ENCODE data around the gene MYO5A.
"Not testable (repeated sequence)": the region's sequence is repeated elsewhere in the genome, so short reads cannot be mapped to it uniquely, and the experiment has no call there.

MYO5A gene

GRCh38 chr15:52459701-52460100, 69.0 kb downstream of the MYO5A start:
- DNase-seq: not testable (repeated sequence)

DNA sequence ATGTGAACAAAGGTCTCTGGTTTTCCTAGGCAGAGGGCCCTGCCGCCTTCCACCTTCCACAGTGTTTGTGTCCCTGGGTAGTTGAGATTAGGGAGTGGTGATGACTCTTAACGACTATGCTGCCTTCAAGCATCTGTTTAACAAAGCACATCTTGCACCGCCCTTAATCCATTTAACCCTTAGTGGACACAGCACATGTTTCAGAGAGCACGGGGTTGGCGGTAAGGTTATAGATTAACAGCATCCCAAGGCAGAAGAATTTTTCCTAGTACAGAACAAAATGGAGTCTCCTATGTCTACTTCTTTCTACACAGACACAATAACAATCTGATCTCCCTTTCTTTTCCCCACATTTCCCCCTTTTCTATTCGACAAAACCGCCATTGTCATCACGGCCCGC, 69.4 kb downstream of the MYO5A start:
- not testable (repeated sequence) for DNase-seq

DNA sequence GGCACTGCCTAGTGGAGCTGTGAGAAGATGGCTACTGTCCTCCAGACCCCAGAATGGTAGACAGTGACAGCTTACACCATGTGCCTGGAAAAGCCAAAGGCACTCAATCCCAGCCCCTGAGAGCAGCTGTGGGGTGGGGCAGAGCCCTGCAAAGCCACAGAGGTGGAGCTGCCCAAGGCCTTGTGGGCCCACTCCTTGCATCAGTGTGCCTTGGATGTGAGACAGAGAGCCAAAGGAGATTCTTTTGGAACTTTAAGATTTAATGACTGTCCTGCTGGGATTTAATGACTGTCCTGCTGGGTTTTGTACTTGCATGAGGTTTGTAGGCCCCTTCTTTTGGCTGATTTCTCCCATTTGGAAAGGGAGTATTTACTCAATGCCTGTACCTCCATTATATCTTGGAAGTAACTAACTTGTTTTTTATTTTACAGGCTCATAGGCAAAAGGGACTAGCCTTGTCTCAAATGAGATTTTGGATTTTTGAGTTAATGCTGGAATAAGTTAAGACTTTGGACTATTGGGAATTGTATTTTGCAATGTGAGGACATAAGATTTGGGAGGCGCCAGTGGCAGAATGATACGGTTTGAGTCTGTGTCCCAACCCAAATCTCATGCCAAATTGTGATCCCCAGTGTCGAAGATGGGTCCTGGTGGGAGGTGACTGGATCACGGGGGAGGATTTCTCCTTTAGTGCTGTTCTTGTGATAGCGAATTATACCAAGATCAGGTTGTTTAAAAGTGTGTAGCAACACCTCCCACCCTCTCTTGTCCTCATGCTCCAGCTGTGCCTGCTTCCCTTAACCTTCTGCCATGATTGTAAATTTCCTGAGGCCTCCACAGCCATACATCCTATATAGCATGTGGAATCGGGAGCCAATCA, 80.4 kb downstream of the MYO5A start:
- no peak for DNase-seq

DNA sequence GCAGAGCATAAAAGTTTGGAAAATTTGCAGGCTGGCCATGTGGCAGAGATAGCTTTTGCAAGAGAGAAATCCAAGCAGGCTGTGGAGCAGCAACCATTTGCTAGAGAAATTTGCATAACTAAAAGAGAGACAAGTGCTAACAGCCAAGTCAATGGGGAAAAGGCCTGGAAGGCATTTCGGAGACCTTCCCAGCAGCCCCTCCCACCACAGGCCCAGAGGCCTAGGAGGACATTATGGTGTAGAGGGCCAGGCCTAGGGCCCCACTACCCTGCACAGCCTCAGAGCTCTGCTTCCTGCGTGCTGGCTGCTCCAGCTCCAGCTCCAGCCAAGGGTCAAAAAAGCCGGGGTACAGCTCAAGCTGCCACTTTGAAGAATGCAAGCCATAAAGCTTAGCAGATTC, 82.7 kb downstream of the MYO5A start:
- no peak for DNase-seq

GRCh38 chr15:52445553-52445952, 83.1 kb downstream of the MYO5A start:
- DNase-seq: no peak

- DNase-seq: not testable (repeated sequence)
These were observed 85.5 kb downstream of the MYO5A start for GRCh38 chr15:52443205-52443604.

- DNase-seq: no peak
These were observed 86.8 kb downstream of the MYO5A start for GRCh38 chr15:52441841-52442240.

- no peak for DNase-seq
These were observed 87.7 kb downstream of the MYO5A start for GRCh38 chr15:52440946-52441345.

- no peak for DNase-seq
These were observed 88.3 kb downstream of the MYO5A start for GRCh38 chr15:52440414-52440813.

DNA sequence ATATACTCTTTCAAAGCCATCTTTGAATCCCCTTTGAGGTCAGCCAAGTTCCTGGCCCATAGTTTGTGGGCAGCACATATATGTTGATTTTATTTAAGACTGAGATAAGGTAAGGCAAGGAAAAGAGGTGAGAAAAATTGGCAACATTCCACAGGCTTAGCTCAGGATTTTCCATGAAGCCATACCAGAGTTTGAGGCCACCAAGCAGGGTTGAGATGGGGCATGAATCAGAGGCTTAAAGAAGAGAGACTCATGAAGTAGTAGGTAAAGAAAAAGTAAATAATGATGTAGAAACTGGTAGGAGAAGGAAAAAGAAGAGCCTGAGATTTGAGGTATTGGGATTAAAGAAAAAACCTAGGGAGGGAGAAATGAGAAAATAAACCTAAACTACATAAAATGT, 89.2 kb downstream of the MYO5A start:
- DNase-seq: no peak

DNA sequence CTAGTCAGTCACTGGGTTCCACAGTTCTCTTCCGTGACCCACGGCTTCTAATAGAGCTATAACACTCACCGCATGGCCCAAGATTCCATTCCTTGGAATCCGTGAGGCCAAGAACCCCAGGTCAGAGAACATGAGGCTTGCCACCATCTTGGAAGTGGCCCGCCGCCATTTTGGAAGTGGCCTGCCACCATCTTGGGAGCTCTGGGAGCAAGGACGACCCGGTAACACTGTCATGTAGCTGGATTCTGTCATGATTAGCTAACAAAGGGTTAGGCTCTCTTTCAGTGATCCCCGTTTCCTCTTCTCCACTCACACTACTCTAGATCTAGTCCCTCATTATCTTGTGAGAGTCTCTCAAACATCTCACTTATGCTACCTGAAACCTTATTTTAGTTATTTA, 89.6 kb downstream of the MYO5A start:
- DNase-seq: not testable (repeated sequence)

DNA sequence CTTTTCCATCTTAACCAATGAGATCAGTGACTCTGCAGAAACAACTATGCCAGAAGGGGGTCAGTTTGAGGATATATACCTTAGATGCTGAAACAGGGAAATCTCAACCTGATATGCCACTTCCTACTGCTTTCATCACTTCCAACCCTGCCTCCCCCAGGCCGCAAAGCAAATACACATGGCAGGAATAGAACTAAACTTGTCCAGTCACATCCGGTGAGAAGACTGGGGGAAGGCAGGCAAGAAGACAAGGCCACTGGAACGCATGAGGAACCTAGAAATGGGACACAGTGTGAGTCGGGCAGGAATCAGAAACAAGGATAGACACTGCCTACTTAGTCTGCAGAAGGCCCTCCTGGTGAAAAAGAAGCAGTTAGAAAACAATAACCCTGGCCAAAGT, 90.6 kb downstream of the MYO5A start:
- DNase-seq: no peak

DNA sequence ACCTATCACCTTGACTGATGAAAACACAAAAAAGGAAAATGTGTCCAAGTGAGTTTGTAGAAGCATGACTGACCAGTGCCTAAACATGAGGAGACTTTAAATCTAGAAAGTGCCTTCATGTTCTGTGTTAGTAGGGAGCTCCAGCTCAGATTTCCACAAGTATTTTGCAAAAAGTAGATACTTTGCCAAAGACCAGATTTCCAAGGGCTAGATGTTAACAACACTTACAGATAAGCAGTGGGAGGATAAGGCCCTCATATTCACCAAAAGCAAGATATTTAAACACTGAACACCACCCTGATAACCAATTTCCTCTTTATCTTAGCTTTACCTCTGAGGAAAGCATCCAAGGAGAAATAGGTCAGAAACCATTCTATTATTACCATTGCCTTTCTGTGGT, 91.0 kb downstream of the MYO5A start:
- DNase-seq: no peak

DNA sequence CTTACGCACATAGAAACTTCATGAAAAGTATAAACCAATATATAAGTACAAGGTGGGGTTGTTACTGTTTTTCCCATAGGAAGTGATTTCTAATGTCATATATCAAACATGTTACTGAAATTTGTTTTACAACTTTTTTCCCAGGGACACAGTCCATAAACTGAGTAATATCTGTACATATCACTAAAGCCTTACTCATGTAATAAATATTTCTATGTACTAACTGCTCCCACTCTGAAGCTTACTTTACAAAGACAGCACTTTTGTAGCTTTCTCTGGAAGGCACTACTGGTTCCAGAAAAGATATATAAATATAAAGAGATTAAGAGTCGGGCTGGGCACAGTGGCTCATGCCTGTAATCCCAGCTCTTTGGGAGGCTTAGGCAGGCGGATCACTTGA, 91.7 kb downstream of the MYO5A start:
- no peak for DNase-seq

- DNase-seq: no peak
These were observed 93.8 kb downstream of the MYO5A start for GRCh38 chr15:52434885-52435284.

GRCh38 chr15:52428297-52428696, 100.4 kb downstream of the MYO5A start:
- no peak for DNase-seq

GRCh38 chr15:52427804-52428203, 100.9 kb downstream of the MYO5A start:
- DNase-seq: no peak

DNA sequence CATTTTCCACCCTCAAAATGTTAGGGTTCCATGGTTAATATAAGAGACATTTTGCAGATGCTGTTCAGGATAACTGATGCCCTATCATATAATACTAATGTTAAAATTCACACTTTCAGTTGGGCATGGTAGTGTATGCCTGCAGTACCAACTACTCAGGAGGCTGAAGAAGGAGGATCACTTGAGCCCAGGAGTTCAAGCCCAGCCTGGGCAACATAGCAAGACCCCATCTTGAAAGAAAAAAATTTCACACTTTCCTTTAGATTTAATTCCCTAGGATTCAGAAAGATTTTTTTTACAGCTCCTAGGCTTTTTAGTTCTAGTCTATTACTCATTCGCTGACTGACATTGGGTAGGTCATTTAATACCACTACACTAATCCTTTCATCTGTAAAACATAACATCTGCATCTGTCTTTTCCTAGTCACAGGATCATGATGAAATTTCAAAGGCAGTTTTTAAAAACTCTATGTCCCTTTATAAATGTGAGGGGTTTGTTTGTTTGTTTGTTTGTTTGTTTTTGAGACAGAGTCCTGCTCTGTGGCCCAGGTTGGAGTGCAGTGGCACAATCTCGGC, 103.7 kb downstream of the MYO5A start:
- no peak for DNase-seq

DNA sequence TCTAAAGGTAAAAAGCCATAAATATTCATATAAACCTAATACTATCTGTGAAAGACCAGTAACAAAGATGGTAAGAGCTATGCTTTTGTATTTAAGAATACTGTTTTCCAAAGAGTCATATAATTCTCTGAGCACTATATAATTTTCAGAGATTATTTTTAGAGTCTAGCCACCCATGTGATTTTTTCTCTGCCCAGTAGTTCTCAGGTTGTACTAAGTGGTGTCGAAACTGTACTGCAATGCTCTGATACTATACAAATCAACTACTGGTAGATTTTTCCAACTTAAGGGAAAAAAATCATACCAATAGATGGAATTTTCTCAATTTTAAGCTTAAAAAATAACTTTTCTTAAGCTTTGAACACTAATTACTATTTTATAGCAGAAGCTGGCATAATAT, 104.8 kb downstream of the MYO5A start:
- no peak for DNase-seq

DNA sequence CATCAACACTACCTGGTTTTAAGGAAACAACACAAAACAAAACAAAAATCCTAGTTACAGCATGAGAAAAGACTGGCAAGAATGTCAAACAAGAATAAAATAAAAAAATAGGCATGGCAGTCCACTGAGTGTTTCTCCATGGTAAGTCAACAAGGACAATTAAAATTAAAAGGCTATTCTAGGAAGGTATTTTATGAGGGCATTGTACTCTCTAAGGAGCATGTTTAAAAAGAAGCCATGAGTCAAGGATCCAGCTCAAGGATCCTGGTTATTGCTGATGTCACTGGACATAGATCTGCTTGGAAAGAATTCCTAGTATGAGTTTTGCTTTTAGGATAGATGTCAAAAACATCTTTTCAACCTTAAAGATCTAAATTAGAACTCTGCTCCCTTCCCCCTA, 106.7 kb downstream of the MYO5A start:
- DNase-seq: no peak

DNA sequence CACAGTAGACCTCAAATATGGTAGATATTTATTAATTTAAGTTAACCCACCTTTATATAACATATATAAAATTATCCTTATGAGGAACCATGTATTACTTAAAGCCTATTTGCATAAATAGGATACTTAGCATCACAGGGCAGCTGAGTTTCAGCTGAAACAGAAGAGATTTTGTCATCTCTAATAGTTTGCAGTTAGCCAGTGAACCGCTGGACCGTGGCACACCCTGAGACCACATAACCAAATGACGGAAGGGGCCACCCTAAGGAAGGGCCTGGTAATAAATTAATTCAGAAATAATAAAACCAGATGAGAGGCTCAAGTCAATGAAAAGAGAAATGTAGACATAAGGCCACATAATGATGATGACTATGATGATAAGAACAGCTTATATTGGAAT, 107.7 kb downstream of the MYO5A start:
- DNase-seq: no peak

DNA sequence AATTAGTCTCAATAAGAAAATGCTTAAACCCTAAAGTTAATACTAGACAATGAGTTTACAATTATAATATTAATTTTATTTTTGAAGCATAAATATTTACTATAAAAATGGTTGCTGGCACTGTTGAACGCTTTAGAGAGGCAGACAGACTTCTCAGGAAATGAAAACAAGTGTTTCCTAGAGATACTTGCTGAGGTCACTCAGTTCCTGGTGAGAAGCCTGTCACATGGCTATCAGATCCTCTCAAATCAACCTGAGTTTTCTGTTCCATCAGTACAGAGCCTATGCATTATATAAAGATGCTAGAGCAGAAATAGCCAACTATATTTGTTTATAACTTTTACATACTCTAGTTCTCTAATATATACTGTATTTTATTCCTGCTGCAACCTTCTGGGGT, 109.2 kb downstream of the MYO5A start:
- DNase-seq: no peak

GRCh38 chr15:52417957-52418356, 110.7 kb downstream of the MYO5A start:
- DNase-seq: no peak

GRCh38 chr15:52417521-52417920, 111.2 kb downstream of the MYO5A start:
- no peak for DNase-seq

GRCh38 chr15:52416566-52416965, 112.1 kb downstream of the MYO5A start:
- DNase-seq: not testable (repeated sequence)

Data from activated gamma-delta T cell treated with Interleukin-2 at 50 U/mL for 16 hours (primary cell).